GM19438 (cell line): ENCODE results near the gene CXCR6.

Experiments used
- ATAC-seq: cut with Tn5 transposase; IDR thresholded peaks from one replicate; pipeline ENCODE4 v1.9.1; 2021; ENCODE audit warnings: low read depth; ENCODE audit not compliant: unreplicated experiment

CXCR6 gene

GRCh38 chr3:45921158-45922038 lies 21.9 kb upstream of the CXCR6 start:
- ATAC-seq = no peak

GRCh38 chr3:45922039-45922326 lies 21.3 kb upstream of the CXCR6 start:
- no peak for ATAC-seq

GRCh38 chr3:45922950-45923590 lies 20.2 kb upstream of the CXCR6 start:
- no peak for ATAC-seq

- ATAC-seq = no peak
Observed at GRCh38 chr3:45923755-45924154, 19.5 kb upstream of the CXCR6 start.

GRCh38 chr3:45927881-45928280 lies 15.4 kb upstream of the CXCR6 start:
- no peak for ATAC-seq

GRCh38 chr3:45929042-45929679 lies 14.1 kb upstream of the CXCR6 start:
- no peak for ATAC-seq

GRCh38 chr3:45931496-45931895 lies 11.8 kb upstream of the CXCR6 start:
- ATAC-seq = no peak

- ATAC-seq = no peak
Observed at GRCh38 chr3:45932112-45932511, 11.2 kb upstream of the CXCR6 start.

- no peak for ATAC-seq
Observed at GRCh38 chr3:45933591-45933990, 9.7 kb upstream of the CXCR6 start.

- no peak for ATAC-seq
Observed at GRCh38 chr3:45936261-45936660, 7.0 kb upstream of the CXCR6 start.

- ATAC-seq = no peak
Observed at GRCh38 chr3:45937206-45938042, 5.8 kb upstream of the CXCR6 start.

GRCh38 chr3:45938043-45938435 lies 5.2 kb upstream of the CXCR6 start:
- ATAC-seq = no peak

- ATAC-seq = no peak
Observed at GRCh38 chr3:45938864-45939263, 4.4 kb upstream of the CXCR6 start.

- ATAC-seq = no peak
Observed at GRCh38 chr3:45939341-45939771, 3.9 kb upstream of the CXCR6 start.

GRCh38 chr3:45940004-45940780 lies 3.1 kb upstream of the CXCR6 start:
- no peak for ATAC-seq

- no peak for ATAC-seq
Observed at GRCh38 chr3:45940781-45941365, 2.4 kb upstream of the CXCR6 start.

- no peak for ATAC-seq
Observed at GRCh38 chr3:45942051-45942825, 1.0 kb upstream of the CXCR6 start.

GRCh38 chr3:45944830-45945620 lies 1.8 kb downstream of the CXCR6 start:
- no peak for ATAC-seq
